A549 (cell line): ENCODE results near the gene KCNQ5.

ENCODE experiments used
- CHD2 ChIP-seq: fragments of 150-350 bp; IDR thresholded peaks from 2 replicates; pipeline ENCODE4 v1.6.1; 2014; ENCODE audit warnings: low read length; ENCODE audit not compliant: partially characterized antibody
- CTCF ChIP-seq: fragments of >200 bp; sonication (Bioruptor Twin); formaldehyde crosslinking; IDR thresholded peaks from 3 replicates; pipeline ENCODE4 v1.5.1; 2016
- ELK1 ChIP-seq: fragments of 150-350 bp; IDR thresholded peaks from 2 replicates; pipeline ENCODE4 v1.6.1; 2014; ENCODE audit warnings: low read depth, mild to moderate bottlenecking, low read length
- EP300 ChIP-seq, 2 experiments: fragments of >200 bp; sonication (Bioruptor Twin); formaldehyde crosslinking; IDR thresholded peaks; 2 replicates in 1 of 2; 3 replicates in 1 of 2; pipeline ENCODE4 v1.6.1; 2016 to 2017
- HDAC2 ChIP-seq: fragments of 200-600 bp; sonication (generic); IDR thresholded peaks from 2 replicates; pipeline ENCODE4 v1.6.1; 2016
- JUNB ChIP-seq: fragments of >200 bp; sonication (Bioruptor Twin); formaldehyde crosslinking; IDR thresholded peaks from 2 replicates; pipeline ENCODE4 v1.6.1; 2016
- KDM1A ChIP-seq: fragments of 200-600 bp; sonication (generic); IDR thresholded peaks from 2 replicates; pipeline ENCODE4 v1.6.1; 2016; ENCODE audit warnings: low read depth, mild to moderate bottlenecking
- KDM5A ChIP-seq: fragments of 200-600 bp; sonication (generic); IDR thresholded peaks from 2 replicates; pipeline ENCODE4 v1.6.1; 2016; ENCODE audit warnings: antibody characterized with exemption, mild to moderate bottlenecking
- MAZ ChIP-seq: fragments of 150-350 bp; IDR thresholded peaks from 2 replicates; pipeline ENCODE4 v1.6.1; 2014; ENCODE audit warnings: antibody characterized with exemption, low read depth, low read length, borderline replicate concordance
- POLR2A ChIP-seq: IDR thresholded peaks from 2 replicates; pipeline ENCODE4 v1.6.1; 2012; ENCODE audit warnings: mild to moderate bottlenecking, low read length
- POLR2AphosphoS2 ChIP-seq: conservative IDR thresholded peaks from 2 replicates; pipeline ENCODE4 v1.6.1; 2012; ENCODE audit warnings: low read length, improper control_type of control experiment, inconsistent platforms
- RNF2 ChIP-seq: fragments of 200-600 bp; sonication (generic); IDR thresholded peaks from 2 replicates; pipeline ENCODE4 v1.6.1; 2016; ENCODE audit warnings: low read depth, mild to moderate bottlenecking, antibody characterized with exemption, moderate library complexity, borderline replicate concordance
- ZNF302 ChIP-seq: fragments of 250-450 bp; sonication (Bioruptor Pico); IDR thresholded peaks from 2 replicates; pipeline ENCODE4 v1.9.0; 2021; ENCODE audit warnings: inconsistent platforms, mild to moderate bottlenecking, moderate library complexity
- TF ChIP-seq, protein P1 (sequence below): IDR thresholded peaks from 2 replicates; pipeline ENCODE4 v1.6.1; 2012

DNA sequence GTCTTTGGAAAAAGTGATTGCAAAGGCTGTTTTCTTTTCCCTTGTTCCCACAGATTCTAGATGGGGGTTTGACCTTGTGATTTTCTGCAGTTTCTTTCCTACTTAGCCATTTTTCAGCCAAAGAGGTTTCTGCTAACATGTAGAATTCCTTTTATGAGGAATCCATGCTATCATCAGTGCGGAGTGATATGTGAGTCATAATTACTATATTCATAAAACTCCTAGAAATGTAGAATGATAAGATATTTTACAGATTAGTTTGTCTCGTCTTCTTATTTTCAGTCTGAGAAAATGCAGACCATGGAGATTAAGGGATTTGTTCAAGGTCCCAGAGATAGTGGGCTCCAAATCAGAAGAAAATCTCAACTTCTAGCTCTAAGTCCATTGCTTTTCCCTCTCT is 98.6 kb downstream of the KCNQ5 start:
- no peak for TF ChIP-seq RNF2
- TF ChIP-seq CTCF, result no peak
- no peak for TF ChIP-seq MAZ
- no peak for TF ChIP-seq JUNB
- no peak for TF ChIP-seq POLR2A
- no peak for TF ChIP-seq CHD2
- TF ChIP-seq POLR2AphosphoS2, result no peak
- no peak for TF ChIP-seq ELK1
- TF ChIP-seq EP300 (IDR thresholded peaks at IDR 0.05), result no peak
- TF ChIP-seq, protein P1, sequence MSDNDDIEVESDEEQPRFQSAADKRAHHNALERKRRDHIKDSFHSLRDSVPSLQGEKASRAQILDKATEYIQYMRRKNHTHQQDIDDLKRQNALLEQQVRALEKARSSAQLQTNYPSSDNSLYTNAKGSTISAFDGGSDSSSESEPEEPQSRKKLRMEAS, result no peak
- no peak for TF ChIP-seq KDM1A
- no peak for TF ChIP-seq ZNF302 (CRISPR knock-in tag)
- TF ChIP-seq KDM5A, result no peak
- TF ChIP-seq HDAC2, result no peak
